Endothelial cell of umbilical vein (primary cell): ENCODE results near the gene UQCRHL. TPM values are rescaled to one million over a fixed set of nuclear protein-coding genes. Genes with fewer than 3 reads are reported as not detected.

Source experiments
- BruUV-seq: library from RNA; stranded (reverse); fragments of 400-500 nt; replicated peaks from 2 replicates; lab custom pipeline; 2021; lab: Mats Ljungman, UMichigan
- CTCF ChIA-PET: fragments of 300-600, 350-600 bp; sonication (Branson Sonifier 250); formaldehyde crosslinking; loops from one replicate; lab custom pipeline; 2021; ENCODE audit warnings: antibody characterized with exemption, inconsistent platforms; lab: Charles Lee
- POLR2A ChIA-PET: fragments of 300-600, 350-600 bp; sonication (Branson Sonifier 250); formaldehyde crosslinking; loops from one replicate; lab custom pipeline; 2021; ENCODE audit warnings: antibody characterized with exemption, inconsistent platforms; lab: Charles Lee
- DNase-seq: peaks from one replicate; pipeline ENCODE4 v3.0.0-alpha.2; 2011; ENCODE audit warnings: low read depth, low spot score
- FAIRE-seq: peaks from 2 replicates; lab custom pipeline; 2011; peaks lifted over from hg19 to GRCh38; lab: Jason Lieb, UNC
- H2AFZ ChIP-seq: 2 replicates; pipeline ENCODE4 v1.6.0; 2012; ENCODE audit warnings: low read depth, low read length, control low read depth, inconsistent platforms
- H3K27ac ChIP-seq: 2 replicates; pipeline ENCODE4 v1.5.1; 2011; ENCODE audit warnings: low read depth, mild to moderate bottlenecking, control low read depth, low read length, moderate library complexity; ENCODE audit not compliant: insufficient read depth
- H3K27me3 ChIP-seq, 2 experiments: 2 replicates each; pipeline versions ENCODE4 v1.6.0 to v1.6.1; 2011; ENCODE audit warnings: low read length in 2 of 2, mixed read lengths in 1 of 2; ENCODE audit not compliant: control insufficient read depth in 2 of 2, insufficient read depth in 2 of 2
- H3K36me3 ChIP-seq, 2 experiments: 2 replicates in 1 of 2; 3 replicates in 1 of 2; pipeline ENCODE4 v1.5.1; 2011; ENCODE audit warnings: low read length in 2 of 2, mild to moderate bottlenecking in 1 of 2, moderate library complexity in 1 of 2; ENCODE audit not compliant: control insufficient read depth in 2 of 2, insufficient read depth in 2 of 2; ENCODE audit errors: extremely low read depth in 1 of 2
- H3K4me1 ChIP-seq: 3 replicates; pipeline ENCODE4 v1.5.1; 2011; ENCODE audit warnings: mild to moderate bottlenecking, low read length; ENCODE audit not compliant: control insufficient read depth, insufficient read depth; ENCODE audit errors: extremely low read depth
- H3K4me2 ChIP-seq: 2 replicates; pipeline ENCODE4 v1.6.1; 2011; ENCODE audit warnings: low read length, control low read depth, mixed read lengths; ENCODE audit not compliant: insufficient read depth
- H3K4me3 ChIP-seq, 3 experiments: fragments of 200-600 bp in 1 of 3; sonication (generic), shearing (Covaris generic) in 1 of 3; replicated peaks in 1 of 3; 2 replicates each; pipeline ENCODE4 v1.5.1; 2011 to 2016; ENCODE audit warnings: control low read depth in 3 of 3, low read length in 3 of 3, mild to moderate bottlenecking in 2 of 3, inconsistent platforms in 1 of 3, low read depth in 1 of 3, moderate library complexity in 1 of 3; ENCODE audit not compliant: insufficient read depth in 1 of 3
- H3K79me2 ChIP-seq: 2 replicates; pipeline ENCODE4 v1.6.0; 2012; ENCODE audit warnings: low read length, inconsistent platforms; ENCODE audit not compliant: control insufficient read depth, insufficient read depth
- H3K9ac ChIP-seq: replicated peaks from 2 replicates; pipeline ENCODE3; 2011; ENCODE audit warnings: low read length, control low read depth; ENCODE audit not compliant: insufficient read depth; ENCODE audit errors: extremely low read depth
- H3K9me1 ChIP-seq: replicated peaks from 3 replicates; pipeline ENCODE4 v1.6.0; 2011; ENCODE audit warnings: mild to moderate bottlenecking, low read length; ENCODE audit not compliant: control insufficient read depth, insufficient read depth; ENCODE audit errors: extremely low read depth
- H3K9me3 ChIP-seq: replicated peaks from 2 replicates; pipeline ENCODE4 v1.5.1; 2012; ENCODE audit warnings: low read length, inconsistent platforms; ENCODE audit not compliant: control insufficient read depth, insufficient read depth
- H4K20me1 ChIP-seq: replicated peaks from 2 replicates; pipeline ENCODE3; 2011; ENCODE audit warnings: mild to moderate bottlenecking, low read length; ENCODE audit not compliant: control insufficient read depth, insufficient read depth; ENCODE audit errors: extremely low read depth
- CTCF ChIP-seq, 2 donors: IDR thresholded peaks; 1 replicate in 1 of 2; 2 replicates in 1 of 2; pipeline ENCODE4 v1.5.1; 2011; ENCODE audit warnings: low read length in 2 of 2, mild to moderate bottlenecking in 2 of 2, moderate library complexity in 2 of 2, control low read depth in 1 of 2, inconsistent platforms in 1 of 2, low read depth in 1 of 2; ENCODE audit not compliant: insufficient read depth in 1 of 2; ENCODE audit errors: extremely low read depth in 1 of 2
- EZH2 ChIP-seq: IDR thresholded peaks from 2 replicates; pipeline ENCODE4 v1.6.1; 2012; ENCODE audit warnings: borderline replicate concordance, low read depth, mild to moderate bottlenecking, moderate library complexity, low read length, inconsistent platforms; ENCODE audit not compliant: severe bottlenecking
- FOS ChIP-seq: IDR thresholded peaks from 2 replicates; pipeline ENCODE4 v1.6.1; 2011; ENCODE audit warnings: mild to moderate bottlenecking, low read length, moderate library complexity, borderline replicate concordance; ENCODE audit not compliant: insufficient read depth
- GATA2 ChIP-seq: IDR thresholded peaks from 2 replicates; pipeline ENCODE4 v1.7.0; 2011; ENCODE audit warnings: low read depth, mild to moderate bottlenecking, moderate library complexity, mixed read lengths, low read length; ENCODE audit not compliant: insufficient read length, insufficient read depth
- JUN ChIP-seq: IDR thresholded peaks from 2 replicates; pipeline ENCODE4 v1.6.1; 2011; ENCODE audit warnings: borderline replicate concordance, low read depth; ENCODE audit not compliant: insufficient read length, insufficient read depth
- MAX ChIP-seq: IDR thresholded peaks from 2 replicates; pipeline ENCODE4 v1.6.1; 2011; ENCODE audit not compliant: insufficient read depth, insufficient read length
- MYC ChIP-seq: IDR thresholded peaks from one replicate; pipeline ENCODE4 v1.6.1; 2011; ENCODE audit warnings: mild to moderate bottlenecking, low read depth, low read length
- POLR2A ChIP-seq: IDR thresholded peaks from 2 replicates; pipeline ENCODE4 v1.6.1; 2012; ENCODE audit warnings: low read depth, mild to moderate bottlenecking, control low read depth, low read length
- POLR2AphosphoS5 ChIP-seq: IDR thresholded peaks from 2 replicates; pipeline ENCODE4 v1.6.1; 2012; ENCODE audit warnings: low read depth, mild to moderate bottlenecking, control low read depth, low read length, moderate library complexity; ENCODE audit not compliant: insufficient read depth
- dilution Hi-C: fragments of 300-500 bp; cut with MboI; formaldehyde crosslinking; loops from one replicate; pipeline ENCODE4 v1.15.0; 2019; ENCODE audit warnings: low sequenced_read_pairs; ENCODE audit not compliant: extremely low pct_ligation_motif_present
- intact Hi-C: fragments of 100-400 bp; cut with micrococcal nuclease; formaldehyde crosslinking; loops from one replicate; pipeline ENCODE4 v1.10.0; 2022
- polyA plus RNA-seq, 4 experiments: library from polyadenylated mRNA; depleted of rRNA in 3 of 4; stranded (reverse) in 3 of 4; unstranded in 1 of 4; fragments of >200 nt; gene quantifications; 2 replicates each; pipeline versions ENCODE4 v1.2.1 to v1.2.3, GENCODE V29; 2011 to 2012; ENCODE audit warnings: missing spikeins in 1 of 4
- total RNA-seq: library from RNA; stranded (reverse); gene quantifications from 2 replicates; pipeline ENCODE4 v1.2.3, GENCODE V29; 2021

UQCRHL gene
- total and polyA plus RNA-seq, 2 donors (not counting 3 experiments of a cell fraction or from before 2014, with no cell fraction given): 0.92 to 1.4 TPM

- no peak overlapping the region for H3K4me3 ChIP-seq
- CTCF ChIA-PET: no interaction called here
- H3K36me3 ChIP-seq: no peaks in the 10 kb centered on the region
- FAIRE-seq (no peak), DNase-seq (no peak)
- dilution Hi-C loops (no loop called here), intact Hi-C loops (no loop called here)
- no TSS peak for BruUV-seq
- H3K79me2 ChIP-seq: no peaks in the 10 kb centered on the region
- no peak overlapping the region for H3K9ac ChIP-seq
- POLR2A ChIA-PET: no interaction called here
- H3K4me2 ChIP-seq: no peak overlapping the region
- no peak overlapping the region for H2AFZ ChIP-seq
- H3K4me1 ChIP-seq: no peaks in the 10 kb centered on the region
- no peaks in the 10 kb centered on the region for H3K9me1 ChIP-seq
- no peak for TF ChIP-seq FOS
- TF ChIP-seq GATA2: no peak
- no peak for TF ChIP-seq POLR2A
- no peak for TF ChIP-seq JUN
- TF ChIP-seq MYC: no peak
- TF ChIP-seq POLR2AphosphoS5: no peak
- no peak for TF ChIP-seq CTCF (IDR thresholded peaks at IDR 0.05; ENCODE audit: extremely low read depth in 1 of 2, insufficient read depth in 1 of 2, low read depth in 1 of 2, low read length in 2 of 2)
- TF ChIP-seq EZH2: no peak
- no peak for TF ChIP-seq MAX
- H4K20me1 ChIP-seq: no peaks in the 10 kb centered on the region
- no peaks in the 10 kb centered on the region for H3K9me3 ChIP-seq
- H3K27me3 ChIP-seq: no peaks in the 10 kb centered on the region
- H3K27ac ChIP-seq: no peak overlapping the region
These were observed 13.0 kb upstream of the UQCRHL start for GRCh38 chr1:15820478-15820877.
